ENCODE measurements around the gene XYLT1.

Gene XYLT1

GRCh38 chr16:17384471-17384870, 86.3 kb downstream of the XYLT1 start:
- H3K27me3 ChIP-seq (ENCODE audit: insufficient read depth, low read length), result no peaks in the 10 kb centered on the region
- peaks cover 11% of the 10 kb centered on the region for H3K79me2 ChIP-seq (ENCODE audit: control insufficient read depth, insufficient read depth, low read length, unreplicated experiment)

GRCh38 chr16:17382949-17383863, 87.6 kb downstream of the XYLT1 start:
- no peaks in the 10 kb centered on the region for H3K36me3 ChIP-seq (ENCODE audit: insufficient read depth, low read length)
- no peaks in the 10 kb centered on the region for H3K27me3 ChIP-seq (ENCODE audit: insufficient read depth, low read length)
- H3K79me2 ChIP-seq (ENCODE audit: control insufficient read depth, insufficient read depth, low read length, unreplicated experiment), result peaks cover 11% of the 10 kb centered on the region
- H3K4me3 ChIP-seq (ENCODE audit: low read depth, low read length), result no peak overlapping the region
- no peaks in the 10 kb centered on the region for H3K4me1 ChIP-seq (ENCODE audit: control insufficient read depth, insufficient read depth, low read length, unreplicated experiment)
- no peak overlapping the region for H3K27ac ChIP-seq (ENCODE audit: low read depth, low read length)
- H2AFZ ChIP-seq (ENCODE audit: low read length, unreplicated experiment), result no peak overlapping the region

More at GRCh38 chr16:17384471-17384870, 86.3 kb downstream of the XYLT1 start:
- no peaks in the 10 kb centered on the region for H3K36me3 ChIP-seq (ENCODE audit: insufficient read depth, low read length)
- no peaks in the 10 kb centered on the region for H3K4me1 ChIP-seq (ENCODE audit: control insufficient read depth, insufficient read depth, low read length, unreplicated experiment)
- H2AFZ ChIP-seq (ENCODE audit: low read length, unreplicated experiment), result no peak overlapping the region
- no peak overlapping the region for H3K27ac ChIP-seq (ENCODE audit: low read depth, low read length)
- no peak overlapping the region for H3K4me3 ChIP-seq (ENCODE audit: low read depth, low read length)

- Histone ChIP-seq H3K36me3 (ENCODE audit: insufficient read depth, low read length) (no peaks in the 10 kb centered on the region), H2AFZ (ENCODE audit: low read length, unreplicated experiment) (no peak overlapping the region), H3K27me3 (ENCODE audit: insufficient read depth, low read length) (no peaks in the 10 kb centered on the region), H3K27ac (ENCODE audit: low read depth, low read length) (no peak overlapping the region), H3K4me1 (ENCODE audit: control insufficient read depth, insufficient read depth, low read length, unreplicated experiment) (no peaks in the 10 kb centered on the region), H3K79me2 (ENCODE audit: control insufficient read depth, insufficient read depth, low read length, unreplicated experiment) (peaks cover 4% of the 10 kb centered on the region), H3K4me3 (ENCODE audit: low read depth, low read length) (no peak overlapping the region)
Observed at GRCh38 chr16:17382514-17382913, 88.2 kb downstream of the XYLT1 start.

- Histone ChIP-seq H3K27ac (ENCODE audit: low read depth, low read length) (no peak overlapping the region), H2AFZ (ENCODE audit: low read length, unreplicated experiment) (no peak overlapping the region), H3K4me1 (ENCODE audit: control insufficient read depth, insufficient read depth, low read length, unreplicated experiment) (no peaks in the 10 kb centered on the region)
Observed at GRCh38 chr16:17381784-17382183, 89.0 kb downstream of the XYLT1 start.

GRCh38 chr16:17380613-17381012, 90.1 kb downstream of the XYLT1 start:
- H3K4me1 ChIP-seq (ENCODE audit: control insufficient read depth, insufficient read depth, low read length, unreplicated experiment), result no peaks in the 10 kb centered on the region
- peaks cover 2% of the 10 kb centered on the region for H3K79me2 ChIP-seq (ENCODE audit: control insufficient read depth, insufficient read depth, low read length, unreplicated experiment)
- no peak overlapping the region for H2AFZ ChIP-seq (ENCODE audit: low read length, unreplicated experiment)
- H3K36me3 ChIP-seq (ENCODE audit: insufficient read depth, low read length), result no peaks in the 10 kb centered on the region
- no peaks in the 10 kb centered on the region for H3K27me3 ChIP-seq (ENCODE audit: insufficient read depth, low read length)
- H3K27ac ChIP-seq (ENCODE audit: low read depth, low read length), result no peak overlapping the region
- H3K4me3 ChIP-seq (ENCODE audit: low read depth, low read length), result no peak overlapping the region

More at GRCh38 chr16:17381784-17382183, 89.0 kb downstream of the XYLT1 start:
- no peak overlapping the region for H3K4me3 ChIP-seq (ENCODE audit: low read depth, low read length)
- no peaks in the 10 kb centered on the region for H3K27me3 ChIP-seq (ENCODE audit: insufficient read depth, low read length)
- no peaks in the 10 kb centered on the region for H3K79me2 ChIP-seq (ENCODE audit: control insufficient read depth, insufficient read depth, low read length, unreplicated experiment)
- H3K36me3 ChIP-seq (ENCODE audit: insufficient read depth, low read length), result no peaks in the 10 kb centered on the region

- H3K4me1 ChIP-seq (ENCODE audit: control insufficient read depth, insufficient read depth, low read length, unreplicated experiment), result no peaks in the 10 kb centered on the region
- H3K79me2 ChIP-seq (ENCODE audit: control insufficient read depth, insufficient read depth, low read length, unreplicated experiment), result peaks cover 2% of the 10 kb centered on the region
- no peak overlapping the region for H3K27ac ChIP-seq (ENCODE audit: low read depth, low read length)
- H3K4me3 ChIP-seq (ENCODE audit: low read depth, low read length), result no peak overlapping the region
- H3K27me3 ChIP-seq (ENCODE audit: insufficient read depth, low read length), result no peaks in the 10 kb centered on the region
- H3K36me3 ChIP-seq (ENCODE audit: insufficient read depth, low read length), result no peaks in the 10 kb centered on the region
- no peak overlapping the region for H2AFZ ChIP-seq (ENCODE audit: low read length, unreplicated experiment)
Observed at GRCh38 chr16:17379121-17379571, 91.6 kb downstream of the XYLT1 start.

- Histone ChIP-seq H3K4me1 (ENCODE audit: control insufficient read depth, insufficient read depth, low read length, unreplicated experiment) (no peaks in the 10 kb centered on the region), H3K79me2 (ENCODE audit: control insufficient read depth, insufficient read depth, low read length, unreplicated experiment) (peaks cover 7% of the 10 kb centered on the region), H3K27me3 (ENCODE audit: insufficient read depth, low read length) (no peaks in the 10 kb centered on the region), H3K4me3 (ENCODE audit: low read depth, low read length) (no peak overlapping the region), H3K27ac (ENCODE audit: low read depth, low read length) (no peak overlapping the region), H2AFZ (ENCODE audit: low read length, unreplicated experiment) (no peak overlapping the region), H3K36me3 (ENCODE audit: insufficient read depth, low read length) (no peaks in the 10 kb centered on the region)
Observed at GRCh38 chr16:17377360-17378324, 93.1 kb downstream of the XYLT1 start.

GRCh38 chr16:17375461-17376304, 95.1 kb downstream of the XYLT1 start:
- no peak overlapping the region for H3K4me3 ChIP-seq (ENCODE audit: low read depth, low read length)
- no peak overlapping the region for H2AFZ ChIP-seq (ENCODE audit: low read length, unreplicated experiment)
- no peaks in the 10 kb centered on the region for H3K36me3 ChIP-seq (ENCODE audit: insufficient read depth, low read length)
- H3K79me2 ChIP-seq (ENCODE audit: control insufficient read depth, insufficient read depth, low read length, unreplicated experiment), result peaks cover 12% of the 10 kb centered on the region
- no peaks in the 10 kb centered on the region for H3K27me3 ChIP-seq (ENCODE audit: insufficient read depth, low read length)
- H3K27ac ChIP-seq (ENCODE audit: low read depth, low read length), result no peak overlapping the region
- peaks cover 3% of the 10 kb centered on the region for H3K4me1 ChIP-seq (ENCODE audit: control insufficient read depth, insufficient read depth, low read length, unreplicated experiment)

- H3K4me1 ChIP-seq (ENCODE audit: control insufficient read depth, insufficient read depth, low read length, unreplicated experiment), result peaks cover 10% of the 10 kb centered on the region
Observed at GRCh38 chr16:17374668-17375255, 96.0 kb downstream of the XYLT1 start.

More at GRCh38 chr16:17374668-17375255, 96.0 kb downstream of the XYLT1 start:
- H3K27me3 ChIP-seq (ENCODE audit: insufficient read depth, low read length), result no peaks in the 10 kb centered on the region
- no peaks in the 10 kb centered on the region for H3K36me3 ChIP-seq (ENCODE audit: insufficient read depth, low read length)
- H3K4me3 ChIP-seq (ENCODE audit: low read depth, low read length), result no peak overlapping the region
- H3K27ac ChIP-seq (ENCODE audit: low read depth, low read length), result no peak overlapping the region
- H3K79me2 ChIP-seq (ENCODE audit: control insufficient read depth, insufficient read depth, low read length, unreplicated experiment), result peaks cover 12% of the 10 kb centered on the region
- no peak overlapping the region for H2AFZ ChIP-seq (ENCODE audit: low read length, unreplicated experiment)

Measured in ACC112 (cell line).